GM19099 (cell line): ENCODE measurements around the gene PPP3R1.

Experiments used
- POLR2A ChIP-seq: IDR thresholded peaks from 3 replicates; pipeline ENCODE4 v1.6.1; 2011; ENCODE audit warnings: low read depth; ENCODE audit not compliant: insufficient read length; ENCODE audit errors: extremely low read depth

PPP3R1 gene

GRCh38 chr2:68274022-68274421 lies 21.7 kb upstream of the PPP3R1 start:
- no peak for TF ChIP-seq POLR2A

- no peak for TF ChIP-seq POLR2A
Measured at GRCh38 chr2:68272246-68272994, 20.1 kb upstream of the PPP3R1 start.

- TF ChIP-seq POLR2A: no peak
Measured at GRCh38 chr2:68266655-68267054, 14.3 kb upstream of the PPP3R1 start.

GRCh38 chr2:68263632-68264031 lies 11.3 kb upstream of the PPP3R1 start:
- no peak for TF ChIP-seq POLR2A

GRCh38 chr2:68258851-68259250 lies 6.5 kb upstream of the PPP3R1 start:
- no peak for TF ChIP-seq POLR2A

- TF ChIP-seq POLR2A: no peak
Measured at GRCh38 chr2:68256093-68256450, 3.7 kb upstream of the PPP3R1 start.

GRCh38 chr2:68253219-68254068 lies 1.1 kb upstream of the PPP3R1 start:
- no peak for TF ChIP-seq POLR2A

GRCh38 chr2:68251855-68252399 lies 405 bp downstream of the PPP3R1 start:
- TF ChIP-seq POLR2A: no peak

GRCh38 chr2:68251187-68251854 lies 1.0 kb downstream of the PPP3R1 start:
- peak; percentile 22 for TF ChIP-seq POLR2A

GRCh38 chr2:68250652-68251186 lies 1.6 kb downstream of the PPP3R1 start:
- TF ChIP-seq POLR2A: no peak

GRCh38 chr2:68250196-68250595 lies 2.1 kb downstream of the PPP3R1 start:
- no peak for TF ChIP-seq POLR2A

- no peak for TF ChIP-seq POLR2A
Measured at GRCh38 chr2:68248806-68249205, 3.5 kb downstream of the PPP3R1 start.

GRCh38 chr2:68248361-68248760 lies 4.0 kb downstream of the PPP3R1 start:
- no peak for TF ChIP-seq POLR2A

- TF ChIP-seq POLR2A: no peak
Measured at GRCh38 chr2:68246396-68246795, 5.9 kb downstream of the PPP3R1 start.

GRCh38 chr2:68245672-68246071 lies 6.7 kb downstream of the PPP3R1 start:
- TF ChIP-seq POLR2A: no peak
